Measurements from ENCODE around the gene RBMS3.
A peak's percentile ranks its signal among the peaks of the same experiment; 100 is the strongest.
"Not testable (repeated sequence)": the region's sequence is repeated elsewhere in the genome, so short reads cannot be mapped to it uniquely, and the experiment has no call there.

The RBMS3 gene

DNA sequence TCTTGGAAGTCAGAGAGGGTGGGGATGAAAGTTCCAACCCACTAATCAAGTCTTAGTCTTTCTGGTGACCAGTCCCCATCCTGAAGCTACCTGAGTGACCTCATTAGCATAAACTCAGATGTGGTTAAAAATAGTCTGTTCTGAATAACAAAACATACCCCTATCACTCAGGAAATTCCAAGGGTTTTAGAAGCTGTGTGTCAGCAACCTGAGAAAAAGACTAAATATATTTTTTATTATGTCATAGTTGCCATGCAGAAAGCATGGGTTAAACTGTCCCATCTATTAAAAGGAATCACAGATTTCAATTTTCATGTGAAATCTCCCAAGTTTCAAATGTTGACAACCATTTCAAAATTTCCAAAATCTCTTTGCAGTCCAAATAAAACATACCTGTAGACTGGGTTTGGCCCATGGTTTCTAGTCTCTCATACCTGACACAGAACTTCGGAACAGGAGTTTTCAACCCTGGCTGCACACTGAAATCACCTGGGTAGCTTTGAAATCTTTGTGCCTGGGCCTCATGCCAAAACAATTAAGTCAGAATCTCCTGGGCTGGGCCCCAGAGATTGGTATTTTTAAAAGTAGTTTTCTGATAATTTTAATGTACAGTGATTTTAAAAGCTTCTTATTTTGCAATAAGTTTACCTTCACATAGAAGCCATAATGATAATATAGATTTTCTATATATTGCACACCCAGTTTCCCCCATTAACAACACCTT lies 476.3 kb downstream of the RBMS3 start:
- DNase-seq = no peak

DNA sequence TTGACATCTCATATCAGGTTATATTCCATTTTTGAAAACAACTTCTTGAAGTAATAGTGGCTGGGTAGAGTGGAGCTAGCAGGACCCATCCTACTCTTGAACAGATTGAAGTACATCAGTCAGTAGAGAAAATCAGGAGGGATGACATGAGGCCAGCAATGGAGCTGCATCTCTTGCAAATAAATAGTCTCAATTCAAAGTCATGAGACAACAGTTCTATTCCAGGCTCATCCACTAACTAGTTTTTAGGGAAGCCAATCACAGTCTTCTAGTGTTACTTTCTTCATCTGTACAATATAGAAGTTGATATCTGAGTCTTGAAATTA lies 477.2 kb downstream of the RBMS3 start:
- no peak for DNase-seq

- DNase-seq = peak; percentile 67
Measured at GRCh38 chr3:29758434-29759322, 477.8 kb downstream of the RBMS3 start.

GRCh38 chr3:29759411-29760225 lies 478.7 kb downstream of the RBMS3 start:
- DNase-seq = peak; percentile 33

GRCh38 chr3:29760226-29760685 lies 479.4 kb downstream of the RBMS3 start:
- DNase-seq = no peak

DNA sequence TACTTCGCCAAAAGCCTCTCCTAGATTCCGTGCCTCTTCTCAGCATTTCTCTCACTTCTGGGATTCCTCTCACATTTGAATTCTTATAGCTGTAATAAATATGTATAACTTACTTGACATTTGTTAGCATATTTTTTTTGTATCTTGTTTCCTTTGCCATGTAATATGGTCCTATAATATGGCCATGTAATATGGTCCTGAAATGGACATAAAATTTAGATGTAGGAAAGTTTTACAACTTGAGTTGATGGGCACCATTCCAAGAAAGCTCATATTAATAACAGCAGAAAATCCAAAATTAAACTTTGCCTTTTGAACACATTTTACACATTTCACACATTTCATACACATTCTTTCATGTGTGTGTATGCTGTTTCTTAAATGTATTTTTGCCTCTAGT lies 480.6 kb downstream of the RBMS3 start:
- no peak for DNase-seq

DNA sequence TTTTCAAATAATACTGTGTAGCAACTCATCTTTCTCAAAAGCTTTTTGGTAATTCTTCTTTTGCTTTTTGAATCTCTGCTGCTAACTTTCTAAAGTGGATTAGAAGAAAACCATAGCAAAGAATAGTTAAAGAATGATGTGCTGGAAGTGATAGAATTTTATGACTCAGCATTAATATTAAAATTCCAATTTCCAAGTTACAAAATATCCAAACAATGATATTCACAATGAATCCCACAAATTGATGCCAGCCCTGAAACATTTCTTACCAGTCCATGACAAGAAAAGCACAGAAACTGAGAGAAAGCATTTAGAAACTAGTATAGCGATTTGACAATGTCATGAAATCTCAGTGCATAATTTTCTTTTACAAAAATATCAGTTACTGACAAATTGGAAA lies 482.2 kb downstream of the RBMS3 start:
- DNase-seq = no peak

- no peak for DNase-seq
Measured at GRCh38 chr3:29764041-29764440, 483.2 kb downstream of the RBMS3 start.

DNA sequence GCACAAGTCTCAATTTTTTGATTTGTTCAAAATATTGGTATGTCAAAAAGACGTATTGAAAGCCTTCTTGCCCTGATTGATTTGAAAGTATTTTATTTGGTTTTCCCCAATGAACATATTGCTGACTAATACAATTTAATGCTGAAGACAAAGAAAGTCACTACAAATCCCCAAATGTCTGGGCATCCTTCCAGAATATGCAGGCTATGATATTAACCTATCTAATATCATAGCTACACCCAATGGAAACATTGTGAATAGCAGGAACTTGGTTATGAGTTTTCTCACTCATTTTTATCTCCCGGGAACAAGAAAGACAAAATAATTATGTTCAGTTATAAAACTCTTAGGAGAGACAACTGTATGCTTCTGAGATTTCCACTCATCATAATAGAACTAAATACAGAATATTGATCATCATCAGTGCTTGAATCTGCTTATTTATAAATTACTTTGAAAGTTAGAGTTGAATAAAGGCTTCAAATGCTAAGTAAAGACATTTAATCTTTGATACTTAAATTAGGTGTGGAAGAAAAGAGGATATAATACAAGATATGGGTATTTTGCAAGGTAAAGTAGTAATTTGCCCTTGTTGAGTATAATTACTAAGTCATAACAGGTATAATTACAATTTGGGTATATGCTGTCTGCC lies 483.9 kb downstream of the RBMS3 start:
- DNase-seq = peak; percentile 35

DNA sequence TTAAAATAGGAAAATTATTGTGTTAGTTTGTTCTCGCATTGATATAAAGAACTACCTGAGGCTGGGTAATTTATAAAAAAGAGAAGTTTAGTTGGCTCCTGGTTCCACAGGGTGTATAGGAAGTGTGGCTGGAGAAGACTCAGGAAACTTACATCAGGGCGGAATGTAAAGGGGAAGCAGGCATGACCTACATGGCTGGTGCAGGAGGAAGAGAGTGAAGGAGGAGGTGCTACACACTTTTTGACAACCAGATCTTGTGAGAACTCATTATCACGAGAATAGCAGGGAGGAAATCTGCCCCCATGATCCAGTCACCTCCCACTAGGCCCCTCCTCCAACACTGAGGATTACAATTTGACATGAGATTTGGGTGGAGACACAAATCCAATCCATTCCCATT lies 490.7 kb downstream of the RBMS3 start:
- no peak for DNase-seq

- no peak for DNase-seq
Measured at GRCh38 chr3:29772436-29772835, 491.6 kb downstream of the RBMS3 start.

GRCh38 chr3:29773481-29773880 lies 492.6 kb downstream of the RBMS3 start:
- DNase-seq = no peak

- DNase-seq = no peak
Measured at GRCh38 chr3:29775340-29775739, 494.5 kb downstream of the RBMS3 start.

- DNase-seq = no peak
Measured at GRCh38 chr3:29777869-29778268, 497.0 kb downstream of the RBMS3 start.

- no peak for DNase-seq
Measured at GRCh38 chr3:29789686-29790085, 508.8 kb downstream of the RBMS3 start.

DNA sequence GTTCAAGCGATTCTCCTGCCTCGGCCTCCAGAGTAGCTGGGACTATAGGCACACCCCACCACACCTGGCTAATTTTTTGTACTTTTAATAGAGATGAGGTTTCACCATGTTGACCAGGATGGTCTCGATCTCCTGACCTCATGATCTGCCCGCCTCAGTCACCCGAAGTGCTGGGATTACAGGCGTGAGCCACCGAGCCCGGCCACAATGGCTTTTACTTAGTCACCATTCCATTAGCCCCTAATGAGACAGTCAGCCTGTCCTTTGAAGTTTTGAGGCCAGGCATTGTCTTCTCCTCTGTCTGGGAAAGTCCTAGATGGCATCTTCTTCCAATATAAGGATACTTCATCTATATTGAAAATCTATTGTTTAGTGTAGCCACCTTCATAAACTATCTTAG lies 515.9 kb downstream of the RBMS3 start:
- no peak for DNase-seq

GRCh38 chr3:29802057-29802456 lies 521.2 kb downstream of the RBMS3 start:
- no peak for DNase-seq

- no peak for DNase-seq
Measured at GRCh38 chr3:29804044-29804443, 523.2 kb downstream of the RBMS3 start.

- peak; percentile 18 for DNase-seq
Measured at GRCh38 chr3:29805757-29806156, 524.9 kb downstream of the RBMS3 start.

GRCh38 chr3:29808324-29808723 lies 527.5 kb downstream of the RBMS3 start:
- not testable (repeated sequence) for DNase-seq

GRCh38 chr3:29822071-29822470 lies 541.2 kb downstream of the RBMS3 start:
- DNase-seq = no peak

- DNase-seq = no peak
Measured at GRCh38 chr3:29823233-29823632, 542.4 kb downstream of the RBMS3 start.

GRCh38 chr3:29826712-29827111 lies 545.8 kb downstream of the RBMS3 start:
- no peak for DNase-seq
